Fibroblast of skin of back (primary cell): Measurements from ENCODE around the gene ANKS4B.

Experiments used
- DNase-seq: peaks from one replicate; pipeline ENCODE4 v3.0.0-alpha.2; 2013

The ANKS4B gene

GRCh38 chr16:21301168-21301894 is 67.8 kb downstream of the ANKS4B start:
- peak; percentile 72 for DNase-seq

GRCh38 chr16:21301895-21302291 is 68.4 kb downstream of the ANKS4B start:
- no peak for DNase-seq

GRCh38 chr16:21302454-21302853 is 69.0 kb downstream of the ANKS4B start:
- no peak for DNase-seq

GRCh38 chr16:21302898-21303528 is 69.5 kb downstream of the ANKS4B start:
- peak; percentile 88 for DNase-seq
